Endothelial cell of umbilical vein (primary cell): ENCODE measurements around the gene SLC9A9. TPM values are rescaled to one million over a fixed set of nuclear protein-coding genes. Genes with fewer than 3 reads are reported as not detected.

Experiments used
- BruUV-seq: library from RNA; stranded (reverse); fragments of 400-500 nt; replicated peaks from 2 replicates; lab custom pipeline; 2021; lab: Mats Ljungman, UMichigan
- CTCF ChIA-PET: fragments of 300-600, 350-600 bp; sonication (Branson Sonifier 250); formaldehyde crosslinking; loops from one replicate; lab custom pipeline; 2021; ENCODE audit warnings: antibody characterized with exemption, inconsistent platforms; lab: Charles Lee
- POLR2A ChIA-PET: fragments of 300-600, 350-600 bp; sonication (Branson Sonifier 250); formaldehyde crosslinking; loops from one replicate; lab custom pipeline; 2021; ENCODE audit warnings: antibody characterized with exemption, inconsistent platforms; lab: Charles Lee
- DNase-seq: peaks from one replicate; pipeline ENCODE4 v3.0.0-alpha.2; 2011; ENCODE audit warnings: low read depth, low spot score
- FAIRE-seq: peaks from 2 replicates; lab custom pipeline; 2011; peaks lifted over from hg19 to GRCh38; lab: Jason Lieb, UNC
- H2AFZ ChIP-seq: 2 replicates; pipeline ENCODE4 v1.6.0; 2012; ENCODE audit warnings: low read depth, low read length, control low read depth, inconsistent platforms
- H3K27ac ChIP-seq: 2 replicates; pipeline ENCODE4 v1.5.1; 2011; ENCODE audit warnings: low read depth, mild to moderate bottlenecking, control low read depth, low read length, moderate library complexity; ENCODE audit not compliant: insufficient read depth
- H3K27me3 ChIP-seq, 2 experiments: 2 replicates each; pipeline versions ENCODE4 v1.6.0 to v1.6.1; 2011; ENCODE audit warnings: low read length in 2 of 2, mixed read lengths in 1 of 2; ENCODE audit not compliant: control insufficient read depth in 2 of 2, insufficient read depth in 2 of 2
- H3K36me3 ChIP-seq, 2 experiments: 2 replicates in 1 of 2; 3 replicates in 1 of 2; pipeline ENCODE4 v1.5.1; 2011; ENCODE audit warnings: low read length in 2 of 2, mild to moderate bottlenecking in 1 of 2, moderate library complexity in 1 of 2; ENCODE audit not compliant: control insufficient read depth in 2 of 2, insufficient read depth in 2 of 2; ENCODE audit errors: extremely low read depth in 1 of 2
- H3K4me1 ChIP-seq: 3 replicates; pipeline ENCODE4 v1.5.1; 2011; ENCODE audit warnings: mild to moderate bottlenecking, low read length; ENCODE audit not compliant: control insufficient read depth, insufficient read depth; ENCODE audit errors: extremely low read depth
- H3K4me2 ChIP-seq: 2 replicates; pipeline ENCODE4 v1.6.1; 2011; ENCODE audit warnings: low read length, control low read depth, mixed read lengths; ENCODE audit not compliant: insufficient read depth
- H3K4me3 ChIP-seq, 3 experiments: fragments of 200-600 bp in 1 of 3; sonication (generic), shearing (Covaris generic) in 1 of 3; replicated peaks in 1 of 3; 2 replicates each; pipeline ENCODE4 v1.5.1; 2011 to 2016; ENCODE audit warnings: control low read depth in 3 of 3, low read length in 3 of 3, mild to moderate bottlenecking in 2 of 3, inconsistent platforms in 1 of 3, low read depth in 1 of 3, moderate library complexity in 1 of 3; ENCODE audit not compliant: insufficient read depth in 1 of 3
- H3K79me2 ChIP-seq: 2 replicates; pipeline ENCODE4 v1.6.0; 2012; ENCODE audit warnings: low read length, inconsistent platforms; ENCODE audit not compliant: control insufficient read depth, insufficient read depth
- H3K9ac ChIP-seq: replicated peaks from 2 replicates; pipeline ENCODE3; 2011; ENCODE audit warnings: low read length, control low read depth; ENCODE audit not compliant: insufficient read depth; ENCODE audit errors: extremely low read depth
- H3K9me1 ChIP-seq: replicated peaks from 3 replicates; pipeline ENCODE4 v1.6.0; 2011; ENCODE audit warnings: mild to moderate bottlenecking, low read length; ENCODE audit not compliant: control insufficient read depth, insufficient read depth; ENCODE audit errors: extremely low read depth
- H3K9me3 ChIP-seq: replicated peaks from 2 replicates; pipeline ENCODE4 v1.5.1; 2012; ENCODE audit warnings: low read length, inconsistent platforms; ENCODE audit not compliant: control insufficient read depth, insufficient read depth
- H4K20me1 ChIP-seq: replicated peaks from 2 replicates; pipeline ENCODE3; 2011; ENCODE audit warnings: mild to moderate bottlenecking, low read length; ENCODE audit not compliant: control insufficient read depth, insufficient read depth; ENCODE audit errors: extremely low read depth
- CTCF ChIP-seq, 2 donors: IDR thresholded peaks; 1 replicate in 1 of 2; 2 replicates in 1 of 2; pipeline ENCODE4 v1.5.1; 2011; ENCODE audit warnings: low read length in 2 of 2, mild to moderate bottlenecking in 2 of 2, moderate library complexity in 2 of 2, control low read depth in 1 of 2, inconsistent platforms in 1 of 2, low read depth in 1 of 2; ENCODE audit not compliant: insufficient read depth in 1 of 2; ENCODE audit errors: extremely low read depth in 1 of 2
- EZH2 ChIP-seq: IDR thresholded peaks from 2 replicates; pipeline ENCODE4 v1.6.1; 2012; ENCODE audit warnings: borderline replicate concordance, low read depth, mild to moderate bottlenecking, moderate library complexity, low read length, inconsistent platforms; ENCODE audit not compliant: severe bottlenecking
- FOS ChIP-seq: IDR thresholded peaks from 2 replicates; pipeline ENCODE4 v1.6.1; 2011; ENCODE audit warnings: mild to moderate bottlenecking, low read length, moderate library complexity, borderline replicate concordance; ENCODE audit not compliant: insufficient read depth
- GATA2 ChIP-seq: IDR thresholded peaks from 2 replicates; pipeline ENCODE4 v1.7.0; 2011; ENCODE audit warnings: low read depth, mild to moderate bottlenecking, moderate library complexity, mixed read lengths, low read length; ENCODE audit not compliant: insufficient read length, insufficient read depth
- JUN ChIP-seq: IDR thresholded peaks from 2 replicates; pipeline ENCODE4 v1.6.1; 2011; ENCODE audit warnings: borderline replicate concordance, low read depth; ENCODE audit not compliant: insufficient read length, insufficient read depth
- MAX ChIP-seq: IDR thresholded peaks from 2 replicates; pipeline ENCODE4 v1.6.1; 2011; ENCODE audit not compliant: insufficient read depth, insufficient read length
- MYC ChIP-seq: IDR thresholded peaks from one replicate; pipeline ENCODE4 v1.6.1; 2011; ENCODE audit warnings: mild to moderate bottlenecking, low read depth, low read length
- POLR2A ChIP-seq: IDR thresholded peaks from 2 replicates; pipeline ENCODE4 v1.6.1; 2012; ENCODE audit warnings: low read depth, mild to moderate bottlenecking, control low read depth, low read length
- POLR2AphosphoS5 ChIP-seq: IDR thresholded peaks from 2 replicates; pipeline ENCODE4 v1.6.1; 2012; ENCODE audit warnings: low read depth, mild to moderate bottlenecking, control low read depth, low read length, moderate library complexity; ENCODE audit not compliant: insufficient read depth
- dilution Hi-C: fragments of 300-500 bp; cut with MboI; formaldehyde crosslinking; loops from one replicate; pipeline ENCODE4 v1.15.0; 2019; ENCODE audit warnings: low sequenced_read_pairs; ENCODE audit not compliant: extremely low pct_ligation_motif_present
- intact Hi-C: fragments of 100-400 bp; cut with micrococcal nuclease; formaldehyde crosslinking; loops from one replicate; pipeline ENCODE4 v1.10.0; 2022
- polyA plus RNA-seq, 4 experiments: library from polyadenylated mRNA; depleted of rRNA in 3 of 4; stranded (reverse) in 3 of 4; unstranded in 1 of 4; fragments of >200 nt; gene quantifications; 2 replicates each; pipeline versions ENCODE4 v1.2.1 to v1.2.3, GENCODE V29; 2011 to 2012; ENCODE audit warnings: missing spikeins in 1 of 4
- total RNA-seq: library from RNA; stranded (reverse); gene quantifications from 2 replicates; pipeline ENCODE4 v1.2.3, GENCODE V29; 2021

The SLC9A9 gene
- total and polyA plus RNA-seq, 2 donors (not counting 3 experiments of a cell fraction or from before 2014, with no cell fraction given) = 1.5 to 1.8 TPM

GRCh38 chr3:143531101-143531500 is 317.2 kb downstream of the SLC9A9 start:
- TF ChIP-seq CTCF (IDR thresholded peaks at IDR 0.05; ENCODE audit: extremely low read depth in 1 of 2, insufficient read depth in 1 of 2, low read depth in 1 of 2, low read length in 2 of 2) = no peak
- TF ChIP-seq POLR2AphosphoS5 = no peak
- TF ChIP-seq MAX = no peak
- no peak for TF ChIP-seq FOS
- TF ChIP-seq JUN = no peak
- no peak for TF ChIP-seq MYC
- TF ChIP-seq POLR2A = no peak
- TF ChIP-seq GATA2 = no peak
- TF ChIP-seq EZH2 = no peak
- Histone ChIP-seq H3K4me1 (no peaks in the 10 kb centered on the region), H3K9me1 (no peaks in the 10 kb centered on the region), H4K20me1 (no peaks in the 10 kb centered on the region), H2AFZ (no peak overlapping the region), H3K27ac (no peak overlapping the region), H3K36me3 (no peaks in the 10 kb centered on the region), H3K79me2 (no peaks in the 10 kb centered on the region), H3K4me3 (no peak overlapping the region), H3K9me3 (no peaks in the 10 kb centered on the region), H3K27me3 (no peaks in the 10 kb centered on the region), H3K4me2 (no peak overlapping the region), H3K9ac (no peak overlapping the region)
- FAIRE-seq (no peak), DNase-seq (no peak)
- dilution Hi-C loops (no loop called here), intact Hi-C loops (no loop called here)
- POLR2A ChIA-PET = no interaction called here
- BruUV-seq = no TSS peak
- CTCF ChIA-PET = interaction anchor here (0.7 to 1.4 kb wide), 4 partner anchors 17 to 446 kb away, joined by 3 to 5 read pairs (median 3); no protein-coding TSS in a partner anchor
